ENCODE measurements around the gene SMARCAD1. TPM values are rescaled to one million over a fixed set of nuclear protein-coding genes. Genes with fewer than 3 reads are reported as not detected.

The SMARCAD1 gene
- total and polyA plus RNA-seq, 9 of the 15 experiments (the other 6 are each of a cell fraction or from before 2014, with no cell fraction given) = 11.2 to 52.2 (median 34.6) TPM

GRCh38 chr4:94298725-94299252 lies 91.1 kb downstream of the SMARCAD1 start (continued):
- TF ChIP-seq, protein P1, sequence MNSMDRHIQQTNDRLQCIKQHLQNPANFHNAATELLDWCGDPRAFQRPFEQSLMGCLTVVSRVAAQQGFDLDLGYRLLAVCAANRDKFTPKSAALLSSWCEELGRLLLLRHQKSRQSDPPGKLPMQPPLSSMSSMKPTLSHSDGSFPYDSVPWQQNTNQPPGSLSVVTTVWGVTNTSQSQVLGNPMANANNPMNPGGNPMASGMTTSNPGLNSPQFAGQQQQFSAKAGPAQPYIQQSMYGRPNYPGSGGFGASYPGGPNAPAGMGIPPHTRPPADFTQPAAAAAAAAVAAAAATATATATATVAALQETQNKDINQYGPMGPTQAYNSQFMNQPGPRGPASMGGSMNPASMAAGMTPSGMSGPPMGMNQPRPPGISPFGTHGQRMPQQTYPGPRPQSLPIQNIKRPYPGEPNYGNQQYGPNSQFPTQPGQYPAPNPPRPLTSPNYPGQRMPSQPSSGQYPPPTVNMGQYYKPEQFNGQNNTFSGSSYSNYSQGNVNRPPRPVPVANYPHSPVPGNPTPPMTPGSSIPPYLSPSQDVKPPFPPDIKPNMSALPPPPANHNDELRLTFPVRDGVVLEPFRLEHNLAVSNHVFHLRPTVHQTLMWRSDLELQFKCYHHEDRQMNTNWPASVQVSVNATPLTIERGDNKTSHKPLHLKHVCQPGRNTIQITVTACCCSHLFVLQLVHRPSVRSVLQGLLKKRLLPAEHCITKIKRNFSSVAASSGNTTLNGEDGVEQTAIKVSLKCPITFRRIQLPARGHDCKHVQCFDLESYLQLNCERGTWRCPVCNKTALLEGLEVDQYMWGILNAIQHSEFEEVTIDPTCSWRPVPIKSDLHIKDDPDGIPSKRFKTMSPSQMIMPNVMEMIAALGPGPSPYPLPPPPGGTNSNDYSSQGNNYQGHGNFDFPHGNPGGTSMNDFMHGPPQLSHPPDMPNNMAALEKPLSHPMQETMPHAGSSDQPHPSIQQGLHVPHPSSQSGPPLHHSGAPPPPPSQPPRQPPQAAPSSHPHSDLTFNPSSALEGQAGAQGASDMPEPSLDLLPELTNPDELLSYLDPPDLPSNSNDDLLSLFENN (IDR thresholded peaks at IDR 0.05; ENCODE audit: low read depth in 2 of 2, low read length in 2 of 2) = no peak; a peak in 1 of 4 replicates
- TF ChIP-seq GATAD2B (IDR thresholded peaks at IDR 0.05; ENCODE audit: borderline replicate concordance) = no peak
- no peak for TF ChIP-seq POLR2AphosphoS2 (IDR thresholded peaks at IDR 0.05; ENCODE audit: low read length)
- peak; percentile 76 for TF ChIP-seq CCNT2 (IDR thresholded peaks at IDR 0.05; ENCODE audit: borderline replicate concordance, extremely low read depth, insufficient read length, low read depth, low read length)
- no peak for TF ChIP-seq HCFC1 (IDR thresholded peaks at IDR 0.05; ENCODE audit: low read depth, low read length)
- TF ChIP-seq, protein P2, sequence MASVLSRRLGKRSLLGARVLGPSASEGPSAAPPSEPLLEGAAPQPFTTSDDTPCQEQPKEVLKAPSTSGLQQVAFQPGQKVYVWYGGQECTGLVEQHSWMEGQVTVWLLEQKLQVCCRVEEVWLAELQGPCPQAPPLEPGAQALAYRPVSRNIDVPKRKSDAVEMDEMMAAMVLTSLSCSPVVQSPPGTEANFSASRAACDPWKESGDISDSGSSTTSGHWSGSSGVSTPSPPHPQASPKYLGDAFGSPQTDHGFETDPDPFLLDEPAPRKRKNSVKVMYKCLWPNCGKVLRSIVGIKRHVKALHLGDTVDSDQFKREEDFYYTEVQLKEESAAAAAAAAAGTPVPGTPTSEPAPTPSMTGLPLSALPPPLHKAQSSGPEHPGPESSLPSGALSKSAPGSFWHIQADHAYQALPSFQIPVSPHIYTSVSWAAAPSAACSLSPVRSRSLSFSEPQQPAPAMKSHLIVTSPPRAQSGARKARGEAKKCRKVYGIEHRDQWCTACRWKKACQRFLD (CRISPR knock-in tag; IDR thresholded peaks at IDR 0.05) = no peak
- no peak for TF ChIP-seq ZNF253 (CRISPR knock-in tag; conservative IDR thresholded peaks at IDR 0.05)
- TF ChIP-seq TCF7 (IDR thresholded peaks at IDR 0.05; ENCODE audit: borderline replicate concordance) = no peak
- peak; percentile 86 for TF ChIP-seq NCOR1 (IDR thresholded peaks at IDR 0.05)
- no peak for TF ChIP-seq SAFB2 (IDR thresholded peaks at IDR 0.05; ENCODE audit: borderline replicate concordance, low read depth, low read length, severe bottlenecking)
- TF ChIP-seq CBX8 (IDR thresholded peaks at IDR 0.05; ENCODE audit: borderline replicate concordance, extremely low read depth, low read depth, low read length, poor library complexity, severe bottlenecking) = no peak
- TF ChIP-seq RREB1 (CRISPR knock-in tag; IDR thresholded peaks at IDR 0.05) = no peak
- TF ChIP-seq NBN (IDR thresholded peaks at IDR 0.05; ENCODE audit: low read depth) = no peak
- no peak for TF ChIP-seq KDM5B (IDR thresholded peaks at IDR 0.05; ENCODE audit: insufficient replicate concordance, low read depth, low read length)
- TF ChIP-seq NCOA2 (IDR thresholded peaks at IDR 0.05; ENCODE audit: partially characterized antibody in 2 of 2) = no peak
- peak; percentile 36; the same call in 1 of the 2 replicates for TF ChIP-seq CTBP1 (IDR thresholded peaks at IDR 0.05; ENCODE audit: borderline replicate concordance)
- TF ChIP-seq ZNF24 (IDR thresholded peaks at IDR 0.05) = no peak

All from K562 (cell line).